HCT116 (cell line): ENCODE measurements around the gene CLEC4G. TPM values are rescaled to one million over a fixed set of nuclear protein-coding genes. Genes with fewer than 3 reads are reported as not detected.

ENCODE experiments used
- ATAC-seq: fragments of 200-7000 bp; cut with Tn5 transposase; 2 replicates; pipeline ENCODE4 v1.9.1; 2020; ENCODE audit warnings: mild to moderate bottlenecking, moderate library complexity
- BruUV-seq: library from RNA; stranded (reverse); fragments of 400-500 nt; replicated peaks from 2 replicates; lab custom pipeline; 2021; lab: Mats Ljungman, UMichigan
- CTCF ChIA-PET: fragments of 300-600 bp; sonication (Branson Sonifier 250); formaldehyde crosslinking; loops from one replicate; lab custom pipeline; 2021; ENCODE audit warnings: antibody characterized with exemption; lab: Charles Lee
- POLR2A ChIA-PET: fragments of 300-600, 350-600 bp; sonication (Branson Sonifier 250); formaldehyde crosslinking; loops from one replicate; lab custom pipeline; 2021; ENCODE audit warnings: antibody characterized with exemption; lab: Charles Lee
- RAD21 ChIA-PET, 2 experiments: fragments of 300-600 bp; sonication (Branson Sonifier 250); formaldehyde crosslinking; loops; one replicate each; lab custom pipeline; 2023; ENCODE audit warnings: low total read pairs in 2 of 2; ENCODE audit not compliant: uncharacterized antibody in 2 of 2, unreplicated experiment in 2 of 2, low non-redundant PET in 1 of 2; lab: Charles Lee
- DNase-seq: peaks from one replicate; pipeline ENCODE4 v3.0.0-alpha.2; 2010; ENCODE audit warnings: low read depth, low spot score
- H2AFZ ChIP-seq: fragments of 200-600 bp; shearing (Covaris generic), sonication (generic); 2 replicates; pipeline ENCODE4 v1.6.1; 2017; ENCODE audit warnings: low read depth, mixed run types, mixed read lengths, antibody characterized with exemption, low read length; ENCODE audit not compliant: poor library complexity, severe bottlenecking
- H3K27ac ChIP-seq: 2 replicates; pipeline ENCODE4 v1.5.1; 2012; ENCODE audit warnings: low read depth, low read length
- H3K27me3 ChIP-seq: fragments of 200-600 bp; sonication (generic); 2 replicates; pipeline ENCODE4 v1.6.1; 2016; ENCODE audit warnings: mixed run types, low read length, mixed read lengths; ENCODE audit not compliant: insufficient read depth
- H3K36me3 ChIP-seq, 2 experiments: fragments of 200-500 bp in 1 of 2; fragments of 200-600 bp in 1 of 2; sonication (Bioruptor generic) in 1 of 2; sonication (generic) in 1 of 2; 2 replicates each; pipeline versions ENCODE4 v1.5.1 to v1.6.1; 2014 to 2016; ENCODE audit warnings: low read length in 2 of 2, inconsistent platforms in 1 of 2, mixed read lengths in 1 of 2, mixed run types in 1 of 2; ENCODE audit not compliant: insufficient read depth in 2 of 2, control insufficient read depth in 1 of 2
- H3K4me1 ChIP-seq, 2 experiments: fragments of 200-600 bp in 1 of 2; sonication (generic) in 1 of 2; 2 replicates each; pipeline versions ENCODE4 v1.5.1 to v1.6.1; 2012 to 2017; ENCODE audit warnings: low read length in 2 of 2, inconsistent platforms in 1 of 2, mild to moderate bottlenecking in 1 of 2, mixed read lengths in 1 of 2, mixed run types in 1 of 2, moderate library complexity in 1 of 2; ENCODE audit not compliant: insufficient read depth in 2 of 2, control insufficient read depth in 1 of 2
- H3K4me2 ChIP-seq: fragments of 200-600 bp; sonication (generic); 2 replicates; pipeline ENCODE4 v1.6.1; 2017; ENCODE audit warnings: mixed run types, low read length, mixed read lengths
- H3K4me3 ChIP-seq, 2 experiments: fragments of 200-600 bp in 1 of 2; sonication (generic) in 1 of 2; replicated peaks in 1 of 2; 2 replicates each; pipeline ENCODE4 v1.5.1; 2011 to 2016; ENCODE audit warnings: low read length in 2 of 2, control low read depth in 1 of 2, low read depth in 1 of 2, mild to moderate bottlenecking in 1 of 2, mixed read lengths in 1 of 2, mixed run types in 1 of 2
- H3K79me2 ChIP-seq: fragments of 200-600 bp; sonication (generic); 2 replicates; pipeline ENCODE4 v1.6.1; 2017; ENCODE audit warnings: mild to moderate bottlenecking, mixed run types, low read length, moderate library complexity, mixed read lengths; ENCODE audit not compliant: insufficient read depth
- H3K9ac ChIP-seq: fragments of 200-600 bp; sonication (generic); 2 replicates; pipeline ENCODE4 v1.6.1; 2016; ENCODE audit warnings: low read length, mixed read lengths
- H3K9me2 ChIP-seq: fragments of 200-600 bp; sonication (generic), shearing (Covaris generic); 2 replicates; pipeline ENCODE4 v1.6.1; 2017; ENCODE audit warnings: mixed run types, mild to moderate bottlenecking, moderate library complexity; ENCODE audit not compliant: insufficient read depth
- H3K9me3 ChIP-seq, 2 experiments: fragments of 200-500 bp in 1 of 2; fragments of 200-600 bp in 1 of 2; sonication (Bioruptor generic) in 1 of 2; sonication (generic) in 1 of 2; 2 replicates each; pipeline ENCODE4 v1.6.1; 2014 to 2017; ENCODE audit warnings: low read length in 2 of 2, mixed read lengths in 2 of 2, inconsistent platforms in 1 of 2, low read depth in 1 of 2, mild to moderate bottlenecking in 1 of 2, mixed run types in 1 of 2, moderate library complexity in 1 of 2; ENCODE audit not compliant: control insufficient read depth in 1 of 2, insufficient read depth in 1 of 2
- H4K20me1 ChIP-seq: fragments of 200-600 bp; sonication (generic), shearing (Covaris generic); 2 replicates; pipeline ENCODE4 v1.6.1; 2017; ENCODE audit warnings: mixed run types, mild to moderate bottlenecking, moderate library complexity; ENCODE audit not compliant: insufficient read depth
- FOSL1 ChIP-seq: IDR thresholded peaks from 2 replicates; pipeline ENCODE4 v1.6.1; 2012; ENCODE audit warnings: low read depth
- SP1 ChIP-seq: IDR thresholded peaks from 2 replicates; pipeline ENCODE4 v1.6.1; 2012; ENCODE audit warnings: low read depth
- intact Hi-C: fragments of 100-400 bp; cut with micrococcal nuclease; formaldehyde crosslinking; loops from 2 replicates; pipeline ENCODE4 v1.10.0; 2022
- total RNA-seq: library from RNA; stranded (reverse); gene quantifications from one replicate; pipeline ENCODE4 v1.2.1, GENCODE V29; 2021; ENCODE audit not compliant: unreplicated experiment
- TF ChIP-seq, protein P1 (sequence below): IDR thresholded peaks from 2 replicates; pipeline ENCODE4 v1.6.1; 2011; ENCODE audit warnings: mild to moderate bottlenecking, low read length, moderate library complexity; ENCODE audit not compliant: insufficient replicate concordance; ENCODE audit errors: extremely low read depth
- TF ChIP-seq, protein P2 (sequence below): IDR thresholded peaks from 2 replicates; pipeline ENCODE4 v1.6.1; 2012

CLEC4G gene
- total RNA-seq, 1 experiment from 2014 or later, result not detected

DNA sequence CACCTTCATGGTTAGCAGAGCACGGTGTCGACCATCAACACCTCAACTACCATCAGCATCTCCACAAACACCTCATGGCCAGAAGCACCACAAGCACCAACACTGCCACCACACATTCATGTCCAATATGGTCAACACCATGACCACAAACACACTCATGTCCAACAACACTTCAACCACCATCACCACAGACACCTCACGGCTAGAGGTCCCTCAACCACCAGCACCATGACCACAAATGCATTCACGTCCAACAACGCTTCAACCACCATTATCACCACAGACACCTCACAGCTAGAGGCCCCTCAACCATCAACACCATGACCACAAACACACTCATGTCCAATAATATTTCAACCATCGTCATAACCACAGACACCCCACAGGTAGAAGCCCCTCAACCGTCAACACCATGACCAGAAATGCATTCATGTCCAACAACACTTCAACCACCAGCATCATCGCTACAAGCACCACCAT is 41.1 kb downstream of the CLEC4G start:
- intact Hi-C loops, result no loop called here
- Histone ChIP-seq H3K79me2 (no peaks in the 10 kb centered on the region), H3K36me3 (no peaks in the 10 kb centered on the region), H3K4me1 (no peaks in the 10 kb centered on the region), H2AFZ (no peak overlapping the region), H3K9me2 (no peaks in the 10 kb centered on the region), H3K4me2 (no peak overlapping the region), H3K9ac (no peak overlapping the region), H4K20me1 (no peaks in the 10 kb centered on the region), H3K4me3 (no peak overlapping the region), H3K9me3 (peaks cover 0 to 5% of the 10 kb centered on the region in 2 experiments; a peak in 1 of 4 replicates), H3K27me3 (no peaks in the 10 kb centered on the region), H3K27ac (no peak overlapping the region)
- DNase-seq, result no peak
- TF ChIP-seq, protein P1, sequence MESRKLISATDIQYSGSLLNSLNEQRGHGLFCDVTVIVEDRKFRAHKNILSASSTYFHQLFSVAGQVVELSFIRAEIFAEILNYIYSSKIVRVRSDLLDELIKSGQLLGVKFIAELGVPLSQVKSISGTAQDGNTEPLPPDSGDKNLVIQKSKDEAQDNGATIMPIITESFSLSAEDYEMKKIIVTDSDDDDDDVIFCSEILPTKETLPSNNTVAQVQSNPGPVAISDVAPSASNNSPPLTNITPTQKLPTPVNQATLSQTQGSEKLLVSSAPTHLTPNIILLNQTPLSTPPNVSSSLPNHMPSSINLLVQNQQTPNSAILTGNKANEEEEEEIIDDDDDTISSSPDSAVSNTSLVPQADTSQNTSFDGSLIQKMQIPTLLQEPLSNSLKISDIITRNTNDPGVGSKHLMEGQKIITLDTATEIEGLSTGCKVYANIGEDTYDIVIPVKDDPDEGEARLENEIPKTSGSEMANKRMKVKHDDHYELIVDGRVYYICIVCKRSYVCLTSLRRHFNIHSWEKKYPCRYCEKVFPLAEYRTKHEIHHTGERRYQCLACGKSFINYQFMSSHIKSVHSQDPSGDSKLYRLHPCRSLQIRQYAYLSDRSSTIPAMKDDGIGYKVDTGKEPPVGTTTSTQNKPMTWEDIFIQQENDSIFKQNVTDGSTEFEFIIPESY, result no peak
- POLR2A ChIA-PET, result no interaction called here
- RAD21 ChIA-PET, result no interaction called here
- BruUV-seq, result no TSS peak
- CTCF ChIA-PET, result no interaction called here
- ATAC-seq, result no peak

DNA sequence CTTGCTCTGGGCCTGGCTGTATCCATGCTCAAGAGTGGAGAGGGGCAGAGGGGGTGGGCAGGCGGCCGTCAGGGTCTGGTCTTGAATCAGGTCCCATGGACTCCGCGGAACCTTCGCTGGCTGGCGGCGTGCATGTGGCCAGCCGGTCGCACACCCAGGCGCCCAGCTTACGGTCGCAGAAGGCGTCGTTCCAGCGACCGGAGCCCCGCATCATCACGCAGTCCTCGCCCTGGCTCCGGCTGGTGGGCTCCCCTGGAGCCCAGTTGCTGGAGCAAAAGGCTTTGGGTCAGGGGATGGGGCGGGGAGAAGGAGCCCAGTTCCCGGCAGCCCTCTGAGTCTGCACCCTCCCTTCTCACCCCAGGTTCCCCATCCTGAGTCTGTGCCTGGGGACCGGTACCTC is 42.7 kb downstream of the CLEC4G start:
- no peaks in the 10 kb centered on the region for H3K4me1 ChIP-seq
- no peak overlapping the region for H3K4me3 ChIP-seq
- H3K9ac ChIP-seq, result no peak overlapping the region
- POLR2A ChIA-PET, result no interaction called here
- no peaks in the 10 kb centered on the region for H3K27me3 ChIP-seq
- H4K20me1 ChIP-seq, result no peaks in the 10 kb centered on the region
- no peaks in the 10 kb centered on the region for H3K9me2 ChIP-seq
- TF ChIP-seq FOSL1, result no peak
- no peak for TF ChIP-seq SP1
- TF ChIP-seq, protein P2, sequence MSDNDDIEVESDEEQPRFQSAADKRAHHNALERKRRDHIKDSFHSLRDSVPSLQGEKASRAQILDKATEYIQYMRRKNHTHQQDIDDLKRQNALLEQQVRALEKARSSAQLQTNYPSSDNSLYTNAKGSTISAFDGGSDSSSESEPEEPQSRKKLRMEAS, result no peak
- TF ChIP-seq, protein P1, result no peak
- ATAC-seq, result no peak
- no peaks in the 10 kb centered on the region for H3K36me3 ChIP-seq
- intact Hi-C loops, result loop anchor here (10.0 kb wide), 1 partner anchor 334 kb away; no protein-coding TSS in a partner anchor
- RAD21 ChIA-PET, result no interaction called here
- no peak overlapping the region for H2AFZ ChIP-seq
- no peaks in the 10 kb centered on the region for H3K79me2 ChIP-seq
- no peak overlapping the region for H3K27ac ChIP-seq
- DNase-seq, result no peak
- no TSS peak for BruUV-seq
- H3K9me3 ChIP-seq, result peaks cover 0 to 5% of the 10 kb centered on the region in 2 experiments; a peak in 1 of 4 replicates
- no peak overlapping the region for H3K4me2 ChIP-seq
- CTCF ChIA-PET, result no interaction called here
